GM21786 (cell line): Measurements from ENCODE around the gene ZNF792.
"Not testable (repeated sequence)": the region's sequence is repeated elsewhere in the genome, so short reads cannot be mapped to it uniquely, and the experiment has no call there.

ENCODE experiments used
- ATAC-seq: cut with Tn5 transposase; IDR thresholded peaks from one replicate; pipeline ENCODE4 v1.9.1; 2021; ENCODE audit not compliant: unreplicated experiment

Gene ZNF792

GRCh38 chr19:34998777-34999497, 34.9 kb upstream of the ZNF792 start:
- no peak for ATAC-seq

DNA sequence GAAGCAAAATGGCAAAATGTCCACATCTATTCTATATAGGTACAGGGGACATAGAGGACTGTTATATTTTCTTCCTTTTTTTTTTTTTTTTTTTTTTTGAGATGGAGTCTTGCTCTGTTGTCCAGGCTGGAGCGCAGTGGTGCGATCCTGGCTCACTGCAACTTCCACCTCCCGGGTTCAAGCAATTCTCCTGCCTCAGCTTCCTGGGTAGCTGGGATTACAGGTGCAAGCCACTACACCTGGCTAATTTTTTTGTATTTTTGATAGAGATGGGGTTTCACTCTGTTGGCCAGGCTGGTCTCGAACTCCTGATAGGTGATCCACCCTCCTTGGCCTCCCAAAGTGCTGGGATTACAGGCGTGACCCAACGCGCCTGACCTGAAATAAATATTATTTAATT, 34.2 kb upstream of the ZNF792 start:
- ATAC-seq, result not testable (repeated sequence)

GRCh38 chr19:34997071-34997617, 33.1 kb upstream of the ZNF792 start:
- ATAC-seq, result no peak

DNA sequence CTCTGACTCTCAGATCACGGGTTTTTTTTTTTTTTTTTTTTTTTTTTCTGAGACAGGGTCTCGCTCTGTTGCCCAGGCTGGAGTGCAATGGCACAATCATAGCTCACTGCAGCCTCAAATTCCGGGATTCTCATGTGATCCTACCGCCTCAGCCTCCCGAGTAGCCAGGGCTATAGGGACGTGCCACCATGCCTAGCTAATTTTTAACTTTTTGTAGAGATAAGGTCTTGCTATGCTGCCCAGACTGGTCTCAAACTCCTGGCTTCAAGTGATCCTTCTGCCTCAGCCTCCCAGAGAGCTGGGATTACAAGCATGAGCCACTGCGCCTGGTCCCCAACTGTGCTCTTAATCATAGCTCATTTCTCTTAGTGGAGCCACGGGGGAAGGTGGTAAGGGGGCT, 31.5 kb upstream of the ZNF792 start:
- no peak for ATAC-seq

- ATAC-seq, result no peak
These were observed 30.9 kb upstream of the ZNF792 start for GRCh38 chr19:34994643-34995541.

DNA sequence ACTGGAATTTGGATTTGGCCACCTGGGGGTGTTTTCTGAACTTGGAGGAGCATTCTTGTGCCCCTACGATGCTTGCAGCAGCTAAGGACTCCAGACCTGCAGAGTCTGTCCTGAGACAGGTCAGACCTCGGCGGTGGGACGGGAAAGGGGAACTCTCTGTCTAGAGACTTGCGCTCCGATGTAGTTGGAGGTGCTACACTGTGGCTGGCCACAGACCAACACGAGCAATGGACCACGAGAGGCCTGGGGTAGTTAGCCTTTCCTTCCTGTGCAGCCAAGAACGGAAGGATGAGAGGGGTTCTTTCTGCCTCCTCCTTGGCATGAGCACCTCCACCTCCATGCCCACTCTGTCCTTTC, 30.2 kb upstream of the ZNF792 start:
- no peak for ATAC-seq

- ATAC-seq, result not testable (repeated sequence)
These were observed 28.6 kb upstream of the ZNF792 start for GRCh38 chr19:34992582-34992981.

GRCh38 chr19:34991542-34992333, 27.7 kb upstream of the ZNF792 start:
- no peak for ATAC-seq

GRCh38 chr19:34990578-34991192, 26.7 kb upstream of the ZNF792 start:
- ATAC-seq, result no peak

DNA sequence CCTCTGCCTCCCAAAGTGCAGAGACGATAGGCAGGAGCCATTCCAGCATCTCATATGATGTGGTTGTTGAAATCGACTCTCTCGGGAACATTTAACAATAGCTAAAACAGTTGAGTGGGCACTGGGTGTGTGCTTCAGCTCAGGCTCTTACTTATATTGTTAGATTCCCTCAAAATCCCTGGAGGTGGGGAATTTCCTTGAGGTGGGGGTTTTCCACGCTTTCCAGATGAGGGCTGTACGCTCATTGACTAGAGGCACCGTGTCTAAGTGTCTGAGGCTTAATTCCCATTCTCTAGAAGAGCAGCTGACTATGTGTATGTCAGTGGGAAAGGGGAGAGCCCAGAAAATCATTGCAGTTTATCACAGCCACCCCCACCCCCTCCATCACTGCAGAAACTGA, 25.3 kb upstream of the ZNF792 start:
- no peak for ATAC-seq

DNA sequence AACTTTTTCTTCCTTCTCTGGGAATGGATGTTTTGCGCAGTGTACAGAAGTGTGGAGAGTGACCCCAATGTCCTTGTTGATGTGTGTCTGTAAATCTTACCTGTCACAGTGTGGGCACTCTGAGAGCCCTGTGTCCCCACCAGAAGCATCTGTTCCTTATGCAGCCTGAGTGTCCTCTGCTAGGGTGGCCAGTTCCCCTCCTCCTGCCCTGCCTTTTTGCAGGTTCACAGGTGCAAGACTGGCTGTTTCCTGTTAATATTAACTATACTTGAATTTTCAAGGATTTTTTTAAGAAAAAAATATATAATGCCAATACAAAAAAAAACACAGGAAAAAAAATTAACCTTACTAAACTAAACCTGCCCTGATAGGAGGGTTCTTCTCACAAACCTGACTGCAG, 24.1 kb upstream of the ZNF792 start:
- ATAC-seq, result no peak

DNA sequence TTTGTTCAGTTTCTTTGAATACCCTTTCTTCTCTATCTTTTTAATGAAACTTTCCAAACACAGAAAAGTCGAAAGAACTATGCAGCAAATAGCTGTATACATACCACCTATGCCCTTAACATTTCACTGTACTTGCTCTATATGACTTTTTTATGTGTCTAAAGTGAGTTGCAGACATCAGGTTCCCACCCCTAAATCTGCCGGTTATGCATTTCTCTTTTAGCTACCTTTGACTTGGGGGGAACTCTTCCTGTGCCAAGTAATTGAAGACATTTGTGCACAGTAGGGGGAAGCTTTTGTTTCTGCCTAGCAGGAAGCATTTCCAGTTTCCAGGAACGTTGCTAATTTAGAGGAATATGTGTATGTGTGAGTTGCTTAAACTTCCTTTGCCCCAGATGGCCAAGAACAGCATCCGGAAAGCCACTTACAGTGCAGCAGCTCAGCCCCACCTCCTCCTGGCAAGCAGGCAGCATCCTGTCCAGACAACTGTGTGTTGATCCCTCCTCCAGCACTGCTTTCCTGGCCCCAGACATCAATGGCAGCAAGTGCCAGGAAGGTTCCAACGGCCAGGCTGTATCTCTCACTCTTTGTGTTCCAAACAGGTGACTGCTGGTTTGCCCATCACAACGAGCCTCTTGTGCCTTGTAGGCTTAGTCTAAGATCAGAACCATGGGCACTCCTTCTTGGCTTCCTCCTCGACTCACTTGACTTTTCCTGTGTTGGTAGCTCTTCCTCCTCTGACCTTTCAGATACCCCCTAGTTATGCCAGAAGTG, 21.4 kb upstream of the ZNF792 start:
- no peak for ATAC-seq

DNA sequence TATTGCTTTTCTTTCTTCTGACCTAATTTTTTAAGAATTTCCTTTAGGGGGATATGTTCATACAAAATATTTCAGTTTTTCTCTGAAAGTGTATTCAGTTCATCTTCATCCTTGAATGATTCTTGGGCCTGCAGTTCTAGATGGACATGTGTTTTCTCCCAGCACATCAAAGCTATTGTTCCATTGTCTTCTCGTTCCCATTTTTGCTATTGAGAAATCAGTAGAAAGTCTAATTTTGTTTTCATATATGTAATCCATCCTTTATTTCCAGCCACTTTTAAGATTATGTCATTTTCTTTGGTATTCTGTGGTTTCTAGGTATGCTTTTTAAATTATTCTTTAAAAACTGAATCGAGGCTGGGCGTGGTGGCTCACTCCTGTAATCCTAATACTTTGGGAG, 20.3 kb upstream of the ZNF792 start:
- ATAC-seq, result no peak

GRCh38 chr19:34983786-34984185, 19.8 kb upstream of the ZNF792 start:
- no peak for ATAC-seq

- no peak for ATAC-seq
These were observed 18.2 kb upstream of the ZNF792 start for GRCh38 chr19:34982275-34982674.

GRCh38 chr19:34979819-34980640, 16.0 kb upstream of the ZNF792 start:
- no peak for ATAC-seq

DNA sequence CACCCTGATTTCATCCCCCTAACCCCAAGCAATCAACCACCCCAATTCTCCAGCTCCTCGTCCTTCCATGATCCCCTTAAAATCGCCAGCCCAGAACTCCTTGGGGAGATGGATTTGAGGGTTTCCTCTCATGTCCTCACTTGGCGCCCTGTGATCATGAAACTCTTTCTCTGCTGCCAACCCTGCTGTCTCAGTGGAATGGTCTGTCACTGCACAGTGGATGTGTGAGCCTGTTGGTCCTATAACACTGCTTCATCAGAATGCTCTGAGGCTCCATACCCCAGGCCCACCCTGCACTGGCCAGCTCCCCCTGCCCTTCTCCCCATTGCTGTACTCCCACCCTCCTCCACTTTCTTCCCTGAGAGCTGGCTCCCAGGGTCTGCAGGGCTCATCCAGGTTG, 12.6 kb upstream of the ZNF792 start:
- no peak for ATAC-seq

DNA sequence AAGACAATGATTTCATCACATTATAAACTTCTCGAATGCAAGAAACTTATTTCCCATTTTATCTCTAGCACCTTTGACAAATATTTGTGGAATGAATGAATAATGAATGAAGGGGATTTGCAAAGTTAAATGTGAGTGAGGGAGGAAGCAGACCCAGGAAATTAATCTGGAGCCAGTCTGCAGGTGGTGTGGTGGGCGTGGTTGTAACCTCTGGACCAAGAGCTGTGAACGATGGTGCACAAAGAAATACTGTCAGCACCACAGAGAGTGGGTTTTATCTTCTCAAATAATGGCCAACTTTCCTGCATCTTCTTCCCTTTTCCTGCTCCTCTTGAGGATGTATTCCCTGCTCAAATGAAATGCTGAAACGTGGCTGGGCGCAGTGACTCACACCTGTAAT, 11.0 kb upstream of the ZNF792 start:
- no peak for ATAC-seq

- ATAC-seq, result no peak
These were observed 10.6 kb upstream of the ZNF792 start for GRCh38 chr19:34974646-34975045.
